ENCODE measurements around the gene FUT1.

- TF ChIP-seq, protein P1, sequence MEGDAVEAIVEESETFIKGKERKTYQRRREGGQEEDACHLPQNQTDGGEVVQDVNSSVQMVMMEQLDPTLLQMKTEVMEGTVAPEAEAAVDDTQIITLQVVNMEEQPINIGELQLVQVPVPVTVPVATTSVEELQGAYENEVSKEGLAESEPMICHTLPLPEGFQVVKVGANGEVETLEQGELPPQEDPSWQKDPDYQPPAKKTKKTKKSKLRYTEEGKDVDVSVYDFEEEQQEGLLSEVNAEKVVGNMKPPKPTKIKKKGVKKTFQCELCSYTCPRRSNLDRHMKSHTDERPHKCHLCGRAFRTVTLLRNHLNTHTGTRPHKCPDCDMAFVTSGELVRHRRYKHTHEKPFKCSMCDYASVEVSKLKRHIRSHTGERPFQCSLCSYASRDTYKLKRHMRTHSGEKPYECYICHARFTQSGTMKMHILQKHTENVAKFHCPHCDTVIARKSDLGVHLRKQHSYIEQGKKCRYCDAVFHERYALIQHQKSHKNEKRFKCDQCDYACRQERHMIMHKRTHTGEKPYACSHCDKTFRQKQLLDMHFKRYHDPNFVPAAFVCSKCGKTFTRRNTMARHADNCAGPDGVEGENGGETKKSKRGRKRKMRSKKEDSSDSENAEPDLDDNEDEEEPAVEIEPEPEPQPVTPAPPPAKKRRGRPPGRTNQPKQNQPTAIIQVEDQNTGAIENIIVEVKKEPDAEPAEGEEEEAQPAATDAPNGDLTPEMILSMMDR (IDR thresholded peaks at IDR 0.05), result no peak
- no peak for TF ChIP-seq POLR2AphosphoS5 (IDR thresholded peaks at IDR 0.05)
Measured at GRCh38 chr19:48799358-48800300, 47.2 kb upstream of the FUT1 start.
